Measurements from ENCODE around the gene MAD1L1. TPM values are rescaled to one million over a fixed set of nuclear protein-coding genes. Genes with fewer than 3 reads are reported as not detected.

Gene MAD1L1
- total and polyA plus RNA-seq, 2 of the 8 experiments (the other 6 are each of a cell fraction or from before 2014, with no cell fraction given) = 40.4 to 44.6 TPM

- Histone ChIP-seq H3K4me2 (ENCODE audit: insufficient read depth in 1 of 2, low read depth in 2 of 2, low read length in 2 of 2) (no peak overlapping the region), H3K9me3 (ENCODE audit: insufficient read depth in 2 of 2, low read depth in 1 of 2, low read length in 1 of 2) (no peaks in the 10 kb centered on the region), H4K20me1 (replicated peaks in 1 of 2; ENCODE audit: control insufficient read depth in 1 of 2, insufficient read depth in 2 of 2, low read length in 2 of 2) (peaks cover 2 to 9% of the 10 kb centered on the region in 2 experiments), H3K27ac (ENCODE audit: low read depth, low read length) (no peak overlapping the region), H2BK5ac (ENCODE audit: low read depth, low read length) (no peak overlapping the region), H3K27me3 (replicated peaks in 1 of 4; ENCODE audit: control insufficient read depth in 3 of 4, extremely low read depth in 1 of 4, insufficient read depth in 3 of 4, low read length in 3 of 4) (no peaks in the 10 kb centered on the region), H2BK120ac (replicated peaks; ENCODE audit: low read depth, low read length) (no peak overlapping the region), H3K79me2 (ENCODE audit: control insufficient read depth in 1 of 2, insufficient read depth in 2 of 2, low read length in 2 of 2) (no peaks in the 10 kb centered on the region), H4K91ac (replicated peaks; ENCODE audit: insufficient read length, low read length) (no peak overlapping the region), H3K4me3 (ENCODE audit: extremely low read depth in 1 of 4, insufficient read depth in 2 of 4, low read depth in 3 of 4, low read length in 4 of 4) (no peak overlapping the region), H3K14ac (ENCODE audit: insufficient read length) (no peak overlapping the region), H3K4me1 (replicated peaks in 1 of 4; ENCODE audit: control insufficient read depth in 3 of 4, insufficient read depth in 4 of 4, low read length in 3 of 4) (no peaks in the 10 kb centered on the region; a peak in 2 of 7 replicates), H3K9ac (replicated peaks in 1 of 4; ENCODE audit: extremely low read depth in 1 of 4, low read depth in 3 of 4, low read length in 3 of 4) (no peak overlapping the region), H4K8ac (ENCODE audit: extremely low read depth, insufficient read depth, low read length) (no peak overlapping the region), H3K23me2 (ENCODE audit: low read depth, low read length) (no peaks in the 10 kb centered on the region; the same call in 1 of the 2 replicates), H2BK20ac (ENCODE audit: low read length) (no peak overlapping the region), H2BK12ac (ENCODE audit: low read depth, low read length) (no peak overlapping the region), H3K4ac (replicated peaks; ENCODE audit: insufficient read length, low read depth, low read length) (no peak overlapping the region), H3K79me1 (ENCODE audit: low read depth, low read length) (peaks cover 2% of the 10 kb centered on the region), H2BK15ac (ENCODE audit: low read length) (no peak overlapping the region), H4K5ac (ENCODE audit: insufficient read length, low read depth, low read length) (no peak overlapping the region), H3K23ac (ENCODE audit: insufficient read length) (no peak overlapping the region), H3K56ac (replicated peaks; ENCODE audit: insufficient read length, low read depth, low read length) (no peak overlapping the region), H2AK5ac (ENCODE audit: low read depth, low read length) (no peak overlapping the region), H3K18ac (ENCODE audit: extremely low read depth, low read length) (no peak overlapping the region), H3K36me3 (ENCODE audit: control insufficient read depth in 2 of 4, insufficient read depth in 4 of 4, low read length in 3 of 4) (no peaks in the 10 kb centered on the region), H2AFZ (ENCODE audit: low read length) (no peak overlapping the region)
- POLR2A ChIA-PET (ENCODE audit: partially characterized antibody) = interaction anchor here (0.9 kb wide), 1 partner anchor 20 kb away, joined by 3 read pairs; no protein-coding TSS in a partner anchor
- 88% methylated on average over 10 of the region's 12 CpGs; no CpG with 5 or more reads in 1 of the 2 experiments for WGBS, 2 experiments (ENCODE audit: extremely low coverage in 1 of 2, insufficient coverage in 1 of 2, insufficient read length in 1 of 2, insufficient replicate concordance in 2 of 2, low coverage in 1 of 2, low lambda C conversion rate in 2 of 2, missing lambda C conversion rate in 1 of 2)
- CTCF ChIA-PET (ENCODE audit: partially characterized antibody) = interaction anchor here (1.0 to 1.2 kb wide), 2 partner anchors 17 to 33 kb away, joined by 3 read pairs; no protein-coding TSS in a partner anchor
- DNase-seq (ENCODE audit: low read depth in 1 of 2, low spot score in 2 of 2) (no peak), FAIRE-seq (no peak)
- TF ChIP-seq BCL11A (IDR thresholded peaks at IDR 0.05; ENCODE audit: low read depth in 2 of 2, low read length in 2 of 2) = no peak
- no peak for TF ChIP-seq POU5F1 (IDR thresholded peaks at IDR 0.05; ENCODE audit: low read depth, low read length)
- TF ChIP-seq SIX5 (IDR thresholded peaks at IDR 0.05; ENCODE audit: low read depth, low read length) = no peak
- TF ChIP-seq EGR1 (IDR thresholded peaks at IDR 0.05; ENCODE audit: borderline replicate concordance, low read depth, low read length) = no peak
- no peak for TF ChIP-seq SP4 (IDR thresholded peaks at IDR 0.05; ENCODE audit: low read length)
- TF ChIP-seq CEBPB (IDR thresholded peaks at IDR 0.05; ENCODE audit: low read depth, low read length) = no peak
- no peak for TF ChIP-seq PHF8 (conservative IDR thresholded peaks at IDR 0.05; ENCODE audit: low read depth, low read length)
- TF ChIP-seq FOSL1 (IDR thresholded peaks at IDR 0.05; ENCODE audit: insufficient read depth, low read depth, low read length) = no peak
- TF ChIP-seq CBX5 (IDR thresholded peaks at IDR 0.05; ENCODE audit: low read depth, low read length) = no peak
- TF ChIP-seq RAD21 (IDR thresholded peaks at IDR 0.05 in 1 of 2, conservative IDR thresholded peaks at IDR 0.05 in 1 of 2; ENCODE audit: low read depth in 2 of 2, low read length in 2 of 2) = no peak
- no peak for TF ChIP-seq TBP (IDR thresholded peaks at IDR 0.05; ENCODE audit: low read depth, low read length)
- no peak for TF ChIP-seq GTF2F1 (IDR thresholded peaks at IDR 0.05; ENCODE audit: borderline replicate concordance, low read depth, low read length)
- no peak for TF ChIP-seq CHD2 (IDR thresholded peaks at IDR 0.05; ENCODE audit: low read length)
- no peak for TF ChIP-seq USF2 (IDR thresholded peaks at IDR 0.05; ENCODE audit: low read length)
Observed at GRCh38 chr7:2072042-2072441, 160.7 kb downstream of the MAD1L1 start.
